HG03025 (cell line): Measurements from ENCODE around the gene KRTAP4-5.
"Not testable (repeated sequence)": the region's sequence is repeated elsewhere in the genome, so short reads cannot be mapped to it uniquely, and the experiment has no call there.

Source experiments
- ATAC-seq: cut with Tn5 transposase; IDR thresholded peaks from one replicate; pipeline ENCODE4 v1.9.1; 2021; ENCODE audit warnings: mild to moderate bottlenecking, moderate library complexity; ENCODE audit not compliant: unreplicated experiment, low FRiP score

Gene KRTAP4-5

GRCh38 chr17:41116297-41116696, 33.3 kb downstream of the KRTAP4-5 start:
- no peak for ATAC-seq

- no peak for ATAC-seq
Measured at GRCh38 chr17:41111151-41111885, 38.3 kb downstream of the KRTAP4-5 start.

DNA sequence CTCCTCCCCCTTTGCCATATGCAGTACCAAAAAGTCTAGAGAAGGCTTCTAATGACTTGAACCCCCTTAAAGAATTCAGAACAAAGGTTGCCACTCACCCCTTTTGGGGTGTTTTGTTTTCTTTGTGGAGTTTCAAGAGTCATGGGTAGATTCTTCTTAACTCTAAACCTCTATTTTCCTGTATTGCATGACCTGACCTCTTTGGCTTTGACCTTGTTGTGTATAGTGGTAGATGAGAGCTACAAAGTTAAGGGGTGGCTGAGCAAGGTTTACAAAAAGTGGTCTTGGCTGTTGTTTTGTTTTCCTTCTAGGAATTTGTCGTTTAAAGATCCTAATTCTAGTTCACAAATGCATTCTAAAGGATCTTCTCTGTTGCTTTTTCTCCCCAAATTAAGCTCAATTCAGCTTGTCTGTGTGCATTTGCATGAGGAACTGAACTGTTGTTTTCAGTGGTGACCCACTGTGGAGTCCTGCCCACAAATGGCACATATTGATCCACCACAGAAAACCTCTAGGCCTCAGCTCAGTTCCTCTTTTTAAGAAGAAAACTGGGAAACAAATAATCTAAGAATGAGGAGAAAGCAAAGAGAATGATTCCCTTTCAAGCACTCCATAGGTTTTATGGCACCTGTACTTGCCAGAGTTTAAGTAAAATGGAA, 40.8 kb downstream of the KRTAP4-5 start:
- ATAC-seq = not testable (repeated sequence)

GRCh38 chr17:41107941-41108450, 41.6 kb downstream of the KRTAP4-5 start:
- ATAC-seq = no peak

- not testable (repeated sequence) for ATAC-seq
Measured at GRCh38 chr17:41105347-41105746, 44.3 kb downstream of the KRTAP4-5 start, which contains the start of gene KRTAP4-9. KRTAP4-9 (plus strand) TSS chr17:41105389; CDS start chr17:41105389, 0 bp downstream.

GRCh38 chr17:41104386-41105038, 45.1 kb downstream of the KRTAP4-5 start:
- not testable (repeated sequence) for ATAC-seq

- no peak for ATAC-seq
Measured at GRCh38 chr17:41103896-41104295, 45.7 kb downstream of the KRTAP4-5 start.

DNA sequence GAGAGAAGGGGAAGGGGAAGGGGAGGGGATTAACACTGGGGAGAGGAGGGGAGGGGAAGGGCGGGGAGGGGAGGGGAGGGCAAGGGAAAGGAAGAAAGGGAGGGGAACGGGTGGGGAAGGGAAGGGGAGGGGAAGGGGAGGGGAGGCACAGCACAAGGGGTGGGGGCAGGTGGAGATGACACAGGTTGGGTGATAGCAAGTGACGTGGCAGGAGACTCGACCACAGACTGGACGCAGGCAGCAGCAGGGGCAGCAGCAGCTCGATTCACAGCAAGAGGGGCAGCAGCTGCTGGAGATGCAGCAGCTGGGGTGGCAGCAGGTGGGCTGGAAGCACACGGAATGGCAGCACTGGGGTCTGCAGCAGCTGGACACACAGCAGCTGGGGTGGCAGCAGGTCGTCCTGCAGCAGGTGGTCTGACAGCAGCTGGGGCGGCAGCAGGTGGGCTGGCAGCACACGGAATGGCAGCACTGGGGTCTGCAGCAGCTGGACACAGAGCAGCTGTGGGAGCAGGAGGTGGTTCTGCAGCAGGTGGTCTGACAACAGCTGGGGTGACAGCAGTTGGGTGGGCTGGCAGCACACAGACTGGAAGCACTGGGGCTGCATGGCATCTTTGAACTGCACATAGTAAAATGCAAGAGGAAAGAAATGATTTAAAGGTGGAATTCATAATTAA, 47.9 kb downstream of the KRTAP4-5 start, which contains the start of gene KRTAP4-16:
TSS of gene KRTAP4-16 (minus strand) at position 624 of the 674 bp plus-strand sequence. CDS start at position 624, 0 bp downstream.
- ATAC-seq = no peak

DNA sequence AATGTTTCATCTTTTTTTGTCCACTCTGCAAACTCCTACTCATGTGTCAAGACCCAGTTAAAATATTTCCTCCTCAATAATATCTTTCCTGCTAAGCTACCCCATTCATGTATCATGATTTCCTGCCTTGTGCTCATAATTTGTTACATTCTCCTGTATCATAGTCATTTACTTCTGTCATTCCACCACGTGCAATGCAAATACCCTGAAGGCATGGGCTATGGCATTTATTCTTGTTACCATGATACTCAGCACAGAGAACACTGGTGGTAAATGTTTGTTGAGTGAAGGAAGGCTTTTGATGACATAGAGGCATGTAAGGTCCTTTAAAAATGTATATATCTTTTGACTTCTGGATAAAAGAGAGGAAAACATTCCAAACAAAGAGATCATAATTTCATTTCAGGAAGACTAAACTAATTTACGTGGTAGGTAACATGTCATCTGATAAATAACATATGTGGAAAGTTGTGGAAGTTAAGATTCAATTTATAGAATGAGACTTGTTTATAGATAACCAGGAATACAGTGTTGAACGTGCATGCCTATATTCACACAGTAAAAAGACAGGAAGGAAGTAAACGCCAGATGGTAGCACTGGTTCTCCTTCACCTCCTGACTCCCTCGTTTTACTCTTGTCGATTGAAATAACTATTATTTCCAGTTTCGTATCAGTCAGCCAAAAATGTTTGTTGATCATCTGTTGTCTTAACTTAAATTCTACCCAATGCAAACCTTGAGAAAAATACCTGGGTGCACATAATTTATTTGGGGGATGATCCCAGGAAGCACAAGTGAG, 49.7 kb downstream of the KRTAP4-5 start:
- ATAC-seq = not testable (repeated sequence)
